ENCODE measurements around the gene ABCC12. TPM values are rescaled to one million over a fixed set of nuclear protein-coding genes. Genes with fewer than 3 reads are reported as not detected.

Gene ABCC12
- polyA plus RNA-seq, 4 donors, result 0.04 to 0.35 TPM; not detected in 2

DNA sequence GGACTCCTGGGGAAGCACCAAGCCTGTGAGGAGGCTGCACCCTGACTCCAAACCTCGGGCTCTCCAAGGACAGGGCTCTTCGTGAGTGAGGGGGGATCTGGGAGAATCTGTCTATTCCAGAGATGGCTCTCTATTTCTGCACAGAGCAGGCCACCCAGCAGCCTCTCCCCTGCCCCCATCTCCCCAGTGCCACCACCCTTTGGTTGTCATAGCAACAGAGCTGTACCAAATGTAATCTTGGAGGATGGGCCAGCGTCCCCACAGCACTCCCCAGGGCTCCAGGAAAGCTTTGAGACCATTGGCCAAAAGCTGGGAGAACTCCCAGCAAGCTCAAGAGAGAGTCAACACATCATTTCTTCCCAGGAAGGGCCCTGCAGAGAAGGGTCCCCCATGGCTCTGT lies 49.3 kb downstream of the ABCC12 start:
- no peak for DNase-seq (ENCODE audit: low read depth in 4 of 4, low spot score in 3 of 4)

Other genes with a start within 250 kb of the ABCC12 start
- gene LONP2, start 88.3 kb upstream of the ABCC12 start, polyA plus RNA-seq (ENCODE audit: insufficient read length in 4 of 4), result 10 to 100 TPM; 61.1 to 65.7 (median 63.5) TPM
- under 1 TPM; 0.24 to 0.64 (median 0.26) TPM for gene ABCC11, start 91.5 kb upstream of the ABCC12 start, polyA plus RNA-seq (ENCODE audit: insufficient read length in 4 of 4)
- 10 to 100 TPM; 44.4 to 60.1 (median 53.2) TPM for gene SIAH1, start 229.4 kb upstream of the ABCC12 start, polyA plus RNA-seq (ENCODE audit: insufficient read length in 4 of 4)